Type B pancreatic cell (in vitro differentiated cells): ENCODE data around the gene PRELID2. TPM values are rescaled to one million over a fixed set of nuclear protein-coding genes. Genes with fewer than 3 reads are reported as not detected.

Experiments
- DNase-seq: peaks from one replicate; pipeline ENCODE4 v3.0.0; 2021; ENCODE audit warnings: mixed read lengths; ENCODE audit not compliant: unreplicated experiment; ENCODE audit errors: extremely low spot score
- H3K27ac Mint-ChIP-seq: 2 replicates; pipeline ENCODE4 v1.8.0; 2021; ENCODE audit warnings: mild to moderate bottlenecking, mixed read lengths
- H3K27me3 Mint-ChIP-seq: 2 replicates; pipeline ENCODE4 v1.8.0; 2021; ENCODE audit warnings: mixed read lengths
- H3K36me3 Mint-ChIP-seq: 2 replicates; pipeline ENCODE4 v1.8.0; 2021; ENCODE audit warnings: mixed read lengths
- H3K4me1 Mint-ChIP-seq: one replicate; pipeline ENCODE4 v1.8.0; 2021; ENCODE audit warnings: mixed read lengths; ENCODE audit not compliant: unreplicated experiment
- H3K4me3 Mint-ChIP-seq: 2 replicates; pipeline ENCODE4 v1.8.0; 2021; ENCODE audit warnings: mild to moderate bottlenecking, mixed read lengths
- H3K9me3 Mint-ChIP-seq: 2 replicates; pipeline ENCODE4 v1.8.0; 2021; ENCODE audit warnings: mixed read lengths
- CTCF ChIP-seq: fragments of 200-600 bp; sonication (generic); conservative IDR thresholded peaks from 2 replicates; pipeline ENCODE4 v1.5.0; 2021; ENCODE audit warnings: antibody characterized with exemption, mild to moderate bottlenecking
- total RNA-seq: library from RNA; stranded (reverse); gene quantifications from 2 replicates; pipeline ENCODE4 v1.2.1, GENCODE V29; 2021; ENCODE audit warnings: low replicate concordance

PRELID2 gene
- total RNA-seq, 1 donor from 2014 or later = 19.6 TPM

- Mint-ChIP-seq H3K27ac (no peak overlapping the region), H3K9me3 (no peaks in the 10 kb centered on the region), H3K4me1 (no peaks in the 10 kb centered on the region), H3K4me3 (no peak overlapping the region), H3K36me3 (no peaks in the 10 kb centered on the region), H3K27me3 (peaks cover 2% of the 10 kb centered on the region)
- TF ChIP-seq CTCF = peak; percentile 61
- no peak for DNase-seq
Observed at GRCh38 chr5:145718956-145719355, 116.2 kb downstream of the PRELID2 start.

GRCh38 chr5:145715412-145715811 lies 119.7 kb downstream of the PRELID2 start:
- Mint-ChIP-seq H3K27me3 (peaks cover 3% of the 10 kb centered on the region), H3K4me1 (no peaks in the 10 kb centered on the region), H3K9me3 (no peaks in the 10 kb centered on the region), H3K36me3 (no peaks in the 10 kb centered on the region), H3K4me3 (no peak overlapping the region), H3K27ac (no peak overlapping the region)
- no peak for DNase-seq
- no peak for TF ChIP-seq CTCF

GRCh38 chr5:145712245-145712644 lies 122.9 kb downstream of the PRELID2 start:
- DNase-seq = no peak
- H3K4me1 Mint-ChIP-seq = no peaks in the 10 kb centered on the region

DNA sequence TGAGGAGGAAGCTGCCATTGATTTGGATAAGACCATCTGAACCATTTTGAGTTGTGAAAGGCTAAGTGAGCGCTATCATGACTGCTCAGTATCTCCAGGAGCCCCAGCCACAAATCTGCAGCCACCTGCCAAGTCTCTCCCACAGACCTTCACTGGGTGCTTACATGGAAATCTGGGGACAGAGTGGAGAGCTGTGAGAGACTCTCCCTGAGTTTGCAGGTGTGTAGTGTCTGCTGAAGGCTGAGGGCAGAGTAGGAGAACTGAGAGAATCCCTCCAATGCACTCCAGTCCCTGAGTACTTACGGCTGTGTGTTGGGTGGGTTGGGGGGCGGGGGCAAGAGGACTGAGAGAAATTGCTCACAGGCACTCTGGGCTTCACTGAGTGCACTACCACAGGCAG lies 123.7 kb downstream of the PRELID2 start:
- no peak overlapping the region for H3K27ac Mint-ChIP-seq
- no peak for DNase-seq
- no peaks in the 10 kb centered on the region for H3K9me3 Mint-ChIP-seq
- no peaks in the 10 kb centered on the region for H3K36me3 Mint-ChIP-seq
- H3K4me1 Mint-ChIP-seq = no peaks in the 10 kb centered on the region
- no peak overlapping the region for H3K4me3 Mint-ChIP-seq
- TF ChIP-seq CTCF = no peak
- H3K27me3 Mint-ChIP-seq = peaks cover 3% of the 10 kb centered on the region

More at GRCh38 chr5:145712245-145712644, 122.9 kb downstream of the PRELID2 start:
- TF ChIP-seq CTCF = no peak
- Mint-ChIP-seq H3K9me3 (no peaks in the 10 kb centered on the region), H3K27ac (no peak overlapping the region), H3K27me3 (peaks cover 3% of the 10 kb centered on the region), H3K4me3 (no peak overlapping the region), H3K36me3 (no peaks in the 10 kb centered on the region)

Other genes with a start within 250 kb of the PRELID2 start
- gene GRXCR2, start 37.7 kb upstream of the PRELID2 start, total RNA-seq = 0.24 TPM in 1 of 2 replicates, not detected in the other
- gene SH3RF2, start 101.2 kb upstream of the PRELID2 start, total RNA-seq = 11.2 and 20.8 TPM in 2 replicates